DOHH2 (cell line): ENCODE results near the gene CDK5R1.
A peak's percentile ranks its signal among the peaks of the same experiment; 100 is the strongest.

Experiments used
- H3F3A ChIP-seq: fragments of 200-600 bp; sonication (generic), shearing (Covaris generic); 2 replicates; pipeline ENCODE4 v1.6.0; 2016; ENCODE audit warnings: antibody characterized with exemption, mild to moderate bottlenecking; ENCODE audit not compliant: control insufficient read depth, insufficient read depth
- H3K27ac ChIP-seq: fragments of 200-600 bp; sonication (generic); 2 replicates; pipeline ENCODE4 v1.5.1; 2014; ENCODE audit warnings: low read depth, mild to moderate bottlenecking, low read length, moderate library complexity
- H3K27me3 ChIP-seq: fragments of 200-600 bp; sonication (generic); 2 replicates; pipeline ENCODE4 v1.6.1; 2014; ENCODE audit warnings: mild to moderate bottlenecking, low read length, mixed read lengths; ENCODE audit not compliant: control insufficient read depth
- H3K36me3 ChIP-seq: fragments of 200-600 bp; sonication (generic); 2 replicates; pipeline ENCODE4 v1.6.1; 2014; ENCODE audit warnings: mild to moderate bottlenecking, low read length, moderate library complexity, mixed read lengths; ENCODE audit not compliant: control insufficient read depth
- H3K4me1 ChIP-seq: fragments of 200-600 bp; sonication (generic); 2 replicates; pipeline ENCODE4 v1.6.1; 2014; ENCODE audit warnings: mild to moderate bottlenecking, low read length, mixed read lengths; ENCODE audit not compliant: control insufficient read depth
- H3K4me2 ChIP-seq: fragments of 200-600 bp; sonication (generic); 2 replicates; pipeline ENCODE4 v1.6.0; 2014; ENCODE audit warnings: mild to moderate bottlenecking, low read length, moderate library complexity
- H3K4me3 ChIP-seq: fragments of 200-600 bp; sonication (generic); 2 replicates; pipeline ENCODE4 v1.5.1; 2014; ENCODE audit warnings: mild to moderate bottlenecking, low read length, mixed read lengths
- H3K79me2 ChIP-seq: fragments of 200-600 bp; sonication (generic); 2 replicates; pipeline ENCODE4 v1.6.1; 2014; ENCODE audit warnings: mild to moderate bottlenecking, low read length, mixed read lengths; ENCODE audit not compliant: control insufficient read depth
- H3K9me2 ChIP-seq: fragments of 200-600 bp; sonication (generic); replicated peaks from 2 replicates; pipeline ENCODE4 v1.6.1; 2014; ENCODE audit warnings: mild to moderate bottlenecking, low read length, mixed read lengths; ENCODE audit not compliant: control insufficient read depth
- H3K9me3 ChIP-seq: fragments of 200-600 bp; sonication (generic); 2 replicates; pipeline ENCODE4 v1.6.1; 2014; ENCODE audit warnings: antibody characterized with exemption, low read length, mixed read lengths; ENCODE audit not compliant: control insufficient read depth, insufficient read depth
- H4K20me1 ChIP-seq: fragments of 200-600 bp; sonication (generic); 2 replicates; pipeline ENCODE4 v1.6.0; 2014; ENCODE audit warnings: low read depth, mild to moderate bottlenecking, antibody characterized with exemption, low read length, moderate library complexity; ENCODE audit not compliant: control insufficient read depth, insufficient read depth
- CTCF ChIP-seq: fragments of 200-600 bp; sonication (generic); IDR thresholded peaks from one replicate; pipeline ENCODE4 v1.5.1; 2014; ENCODE audit warnings: antibody characterized with exemption, mild to moderate bottlenecking, low read depth, low read length; ENCODE audit not compliant: poor library complexity, severe bottlenecking
- EZH2phosphoT487 ChIP-seq: fragments of 200-600 bp; sonication (generic); IDR thresholded peaks from 2 replicates; pipeline ENCODE4 v1.6.1; 2017; ENCODE audit warnings: borderline replicate concordance, mild to moderate bottlenecking, antibody characterized with exemption, low read length, moderate library complexity, mixed read lengths

The CDK5R1 gene

DNA sequence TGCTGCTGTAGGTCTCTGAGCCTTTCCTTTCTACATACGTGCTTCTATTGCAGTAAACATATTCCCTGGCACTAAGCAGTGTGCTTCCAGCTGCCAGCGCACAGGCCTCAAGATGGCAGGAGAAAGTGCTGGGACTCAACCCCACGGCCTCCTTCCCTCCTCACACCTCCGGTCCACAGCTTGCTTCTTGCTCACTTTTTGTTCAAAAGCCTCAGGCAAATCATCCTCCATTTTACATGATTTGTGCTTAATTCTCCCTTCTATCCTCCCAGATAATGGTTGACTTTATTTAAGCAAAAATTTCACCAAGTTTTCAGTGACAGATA, 5.4 kb downstream of the CDK5R1 start:
- no peaks in the 10 kb centered on the region for H3K9me2 ChIP-seq
- no peak for TF ChIP-seq CTCF
- TF ChIP-seq EZH2phosphoT487 = no peak

DNA sequence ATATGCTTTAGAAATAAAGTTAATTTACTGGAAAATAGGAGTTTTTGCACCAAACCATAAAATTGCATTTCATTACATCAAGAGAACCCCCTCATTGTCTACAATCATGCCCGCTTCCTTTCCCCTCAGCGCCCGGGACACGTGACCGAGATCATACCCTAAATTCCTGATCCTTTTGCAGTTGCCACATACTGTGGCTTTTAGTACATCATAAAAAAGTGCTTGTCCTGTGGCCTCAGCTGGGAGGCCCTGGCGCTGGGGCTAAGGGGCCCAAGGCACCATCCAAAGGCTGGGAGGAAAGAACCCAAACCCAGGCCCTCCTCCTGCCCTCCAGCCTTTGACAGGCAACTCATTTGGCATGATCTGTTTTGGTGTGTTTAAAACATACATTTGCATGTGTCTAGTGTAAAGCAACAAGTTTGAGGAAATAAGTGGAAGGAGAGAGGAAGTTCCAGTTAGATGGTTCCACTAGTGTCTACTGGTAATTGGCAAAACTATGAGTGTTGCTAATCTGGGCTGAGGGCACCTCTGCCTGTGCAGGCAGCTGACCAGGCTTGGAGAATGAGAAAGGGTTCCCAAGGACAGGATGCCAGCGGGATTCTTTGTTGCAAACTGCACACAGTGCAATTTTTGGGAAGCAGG, 6.0 kb downstream of the CDK5R1 start:
- Histone ChIP-seq H4K20me1 (no peaks in the 10 kb centered on the region), H3K4me1 (peaks cover 17% of the 10 kb centered on the region), H3F3A (0 out of 2 replicates have a peak, but pooled peaks cover 6% of the 10 kb centered on the region), H3K4me2 (peak overlapping the region; percentile 40), H3K79me2 (no peaks in the 10 kb centered on the region), H3K36me3 (no peaks in the 10 kb centered on the region), H3K9me2 (no peaks in the 10 kb centered on the region), H3K27me3 (no peaks in the 10 kb centered on the region), H3K27ac (no peak overlapping the region), H3K4me3 (no peak overlapping the region), H3K9me3 (no peaks in the 10 kb centered on the region)
- TF ChIP-seq EZH2phosphoT487 = no peak
- TF ChIP-seq CTCF = no peak

More for the DNA sequence above, 5.4 kb downstream of the CDK5R1 start:
- Histone ChIP-seq H3K27ac (no peak overlapping the region), H3F3A (0 out of 2 replicates have a peak, but pooled peaks cover 6% of the 10 kb centered on the region), H3K27me3 (no peaks in the 10 kb centered on the region), H3K4me3 (no peak overlapping the region), H3K4me1 (peaks cover 20% of the 10 kb centered on the region), H4K20me1 (no peaks in the 10 kb centered on the region), H3K36me3 (no peaks in the 10 kb centered on the region), H3K79me2 (no peaks in the 10 kb centered on the region), H3K4me2 (peak overlapping the region; percentile 40), H3K9me3 (no peaks in the 10 kb centered on the region)

- Histone ChIP-seq H3K4me1 (peaks cover 17% of the 10 kb centered on the region), H3K27me3 (no peaks in the 10 kb centered on the region), H3K4me2 (no peak overlapping the region), H3K36me3 (no peaks in the 10 kb centered on the region), H3K4me3 (no peak overlapping the region), H3F3A (0 out of 2 replicates have a peak, but pooled peaks cover 6% of the 10 kb centered on the region), H4K20me1 (no peaks in the 10 kb centered on the region), H3K9me2 (no peaks in the 10 kb centered on the region), H3K79me2 (no peaks in the 10 kb centered on the region), H3K9me3 (no peaks in the 10 kb centered on the region), H3K27ac (no peak overlapping the region)
- TF ChIP-seq EZH2phosphoT487 (no peak), CTCF (no peak)
Observed at GRCh38 chr17:32493571-32493970, 6.8 kb downstream of the CDK5R1 start.
